ENCODE measurements around the gene ETHE1.

Gene ETHE1

DNA sequence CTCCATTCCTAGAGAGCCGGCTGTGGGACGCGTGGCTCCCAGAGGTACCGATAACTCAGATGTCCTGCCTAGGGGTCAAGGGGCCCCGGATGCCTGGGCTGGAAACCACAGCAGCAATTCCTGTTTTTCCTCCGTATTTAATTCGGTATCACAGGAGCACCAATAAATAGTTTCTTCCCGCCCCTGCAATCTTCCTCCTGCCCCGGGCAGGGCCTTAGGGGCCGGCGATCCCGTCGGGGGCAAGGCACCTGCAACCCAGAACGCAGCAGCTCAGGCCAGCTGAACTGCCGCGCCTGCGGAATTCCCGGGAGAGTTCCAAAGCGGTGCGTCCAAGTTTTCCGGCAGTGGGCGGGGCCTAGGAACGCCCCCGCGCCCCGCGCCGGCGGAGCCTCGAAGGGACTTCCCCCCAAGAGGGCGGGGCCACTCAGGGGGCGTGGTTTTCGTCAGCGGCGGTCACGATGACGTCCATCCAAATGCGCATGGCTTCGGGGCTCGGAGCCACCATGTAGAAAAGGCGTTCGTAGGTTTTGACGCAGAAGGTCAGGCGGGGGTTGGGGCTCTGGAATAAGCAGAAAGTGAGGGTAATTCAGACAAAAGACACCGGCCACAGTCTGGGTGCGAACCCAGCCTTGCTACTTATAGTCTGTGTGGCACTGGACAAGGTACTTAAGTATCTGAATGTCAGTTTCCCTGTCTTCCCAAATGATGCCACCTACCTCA, 51.9 kb downstream of the ETHE1 start:
- Histone ChIP-seq H2AFZ (ENCODE audit: low read length) (no peak overlapping the region), H3K4me1 (ENCODE audit: insufficient read depth, low read length, severe bottlenecking) (no peaks in the 10 kb centered on the region), H3K27ac (ENCODE audit: low read depth, low read length, poor library complexity, severe bottlenecking) (no peak overlapping the region), H3K9me2 (ENCODE audit: low read depth, low read length) (no peaks in the 10 kb centered on the region), H3K4me2 (ENCODE audit: low read length) (no peak overlapping the region; the same call in 1 of the 2 replicates), H3K27me3 (ENCODE audit: insufficient read depth, low read length) (no peaks in the 10 kb centered on the region), H3F3A (ENCODE audit: insufficient read depth, low read length) (no peaks in the 10 kb centered on the region), H3K9me3 (ENCODE audit: low read length) (no peaks in the 10 kb centered on the region), H4K20me1 (ENCODE audit: insufficient read depth, low read length) (no peaks in the 10 kb centered on the region), H3K4me3 (ENCODE audit: low read depth, low read length, poor library complexity, severe bottlenecking) (no peak overlapping the region), H3K79me2 (ENCODE audit: insufficient read depth, low read length) (no peaks in the 10 kb centered on the region), H3K9ac (ENCODE audit: low read length) (no peak overlapping the region), H3K36me3 (ENCODE audit: insufficient read depth, low read length) (no peaks in the 10 kb centered on the region)
- TF ChIP-seq EZH2 (IDR thresholded peaks at IDR 0.05; ENCODE audit: borderline replicate concordance, low read length), result no peak
- TF ChIP-seq, protein P1, sequence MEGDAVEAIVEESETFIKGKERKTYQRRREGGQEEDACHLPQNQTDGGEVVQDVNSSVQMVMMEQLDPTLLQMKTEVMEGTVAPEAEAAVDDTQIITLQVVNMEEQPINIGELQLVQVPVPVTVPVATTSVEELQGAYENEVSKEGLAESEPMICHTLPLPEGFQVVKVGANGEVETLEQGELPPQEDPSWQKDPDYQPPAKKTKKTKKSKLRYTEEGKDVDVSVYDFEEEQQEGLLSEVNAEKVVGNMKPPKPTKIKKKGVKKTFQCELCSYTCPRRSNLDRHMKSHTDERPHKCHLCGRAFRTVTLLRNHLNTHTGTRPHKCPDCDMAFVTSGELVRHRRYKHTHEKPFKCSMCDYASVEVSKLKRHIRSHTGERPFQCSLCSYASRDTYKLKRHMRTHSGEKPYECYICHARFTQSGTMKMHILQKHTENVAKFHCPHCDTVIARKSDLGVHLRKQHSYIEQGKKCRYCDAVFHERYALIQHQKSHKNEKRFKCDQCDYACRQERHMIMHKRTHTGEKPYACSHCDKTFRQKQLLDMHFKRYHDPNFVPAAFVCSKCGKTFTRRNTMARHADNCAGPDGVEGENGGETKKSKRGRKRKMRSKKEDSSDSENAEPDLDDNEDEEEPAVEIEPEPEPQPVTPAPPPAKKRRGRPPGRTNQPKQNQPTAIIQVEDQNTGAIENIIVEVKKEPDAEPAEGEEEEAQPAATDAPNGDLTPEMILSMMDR (IDR thresholded peaks at IDR 0.05; ENCODE audit: low read length), result no peak

DNA sequence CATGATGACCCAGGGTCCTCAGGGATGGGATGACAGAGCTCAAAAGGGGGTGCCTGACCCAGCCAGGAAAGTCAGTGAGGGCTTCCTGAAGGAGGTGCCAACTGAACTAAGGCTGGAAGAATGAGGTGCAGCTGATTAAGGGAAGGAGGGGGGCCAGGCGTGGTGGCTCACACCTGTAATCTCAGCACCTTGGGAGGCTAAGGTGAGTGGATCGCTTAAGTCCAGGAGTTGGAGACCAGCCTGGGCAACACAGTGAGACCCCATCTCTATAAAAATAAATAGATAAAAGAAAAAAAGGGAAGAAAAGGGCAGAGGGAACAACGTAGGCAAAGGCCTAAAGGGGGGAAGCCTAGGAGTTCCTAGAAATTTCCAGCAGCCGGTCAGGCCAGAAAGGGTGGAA, 52.5 kb downstream of the ETHE1 start:
- no peaks in the 10 kb centered on the region for H3K79me2 ChIP-seq (ENCODE audit: insufficient read depth, low read length)
- no peak overlapping the region for H2AFZ ChIP-seq (ENCODE audit: low read length)
- TF ChIP-seq, protein P1 (IDR thresholded peaks at IDR 0.05; ENCODE audit: low read length), result no peak
- no peak for TF ChIP-seq EZH2 (IDR thresholded peaks at IDR 0.05; ENCODE audit: borderline replicate concordance, low read length)
- H3K9ac ChIP-seq (ENCODE audit: low read length), result no peak overlapping the region
- no peaks in the 10 kb centered on the region for H3K9me2 ChIP-seq (ENCODE audit: low read depth, low read length)
- no peaks in the 10 kb centered on the region for H3K9me3 ChIP-seq (ENCODE audit: low read length)
- no peaks in the 10 kb centered on the region for H3F3A ChIP-seq (ENCODE audit: insufficient read depth, low read length)
- no peaks in the 10 kb centered on the region for H3K4me1 ChIP-seq (ENCODE audit: insufficient read depth, low read length, severe bottlenecking)
- H3K4me3 ChIP-seq (ENCODE audit: low read depth, low read length, poor library complexity, severe bottlenecking), result no peak overlapping the region
- H4K20me1 ChIP-seq (ENCODE audit: insufficient read depth, low read length), result no peaks in the 10 kb centered on the region
- H3K27ac ChIP-seq (ENCODE audit: low read depth, low read length, poor library complexity, severe bottlenecking), result no peak overlapping the region
- H3K36me3 ChIP-seq (ENCODE audit: insufficient read depth, low read length), result no peaks in the 10 kb centered on the region
- no peaks in the 10 kb centered on the region for H3K27me3 ChIP-seq (ENCODE audit: insufficient read depth, low read length)
- no peak overlapping the region for H3K4me2 ChIP-seq (ENCODE audit: low read length)

GRCh38 chr19:43471091-43471490, 55.9 kb downstream of the ETHE1 start:
- no peaks in the 10 kb centered on the region for H4K20me1 ChIP-seq (ENCODE audit: insufficient read depth, low read length)
- no peak overlapping the region for H3K9ac ChIP-seq (ENCODE audit: low read length)
- peaks cover 3% of the 10 kb centered on the region for H3K4me1 ChIP-seq (ENCODE audit: insufficient read depth, low read length, severe bottlenecking)
- H3K27ac ChIP-seq (ENCODE audit: low read depth, low read length, poor library complexity, severe bottlenecking), result no peak overlapping the region
- no peak for TF ChIP-seq EZH2 (IDR thresholded peaks at IDR 0.05; ENCODE audit: borderline replicate concordance, low read length)
- TF ChIP-seq, protein P1 (IDR thresholded peaks at IDR 0.05; ENCODE audit: low read length), result no peak
- H2AFZ ChIP-seq (ENCODE audit: low read length), result no peak overlapping the region
- H3K79me2 ChIP-seq (ENCODE audit: insufficient read depth, low read length), result no peaks in the 10 kb centered on the region
- no peaks in the 10 kb centered on the region for H3K27me3 ChIP-seq (ENCODE audit: insufficient read depth, low read length)
- H3K4me3 ChIP-seq (ENCODE audit: low read depth, low read length, poor library complexity, severe bottlenecking), result no peak overlapping the region
- no peaks in the 10 kb centered on the region for H3K9me2 ChIP-seq (ENCODE audit: low read depth, low read length)
- H3K4me2 ChIP-seq (ENCODE audit: low read length), result no peak overlapping the region
- no peaks in the 10 kb centered on the region for H3F3A ChIP-seq (ENCODE audit: insufficient read depth, low read length)
- no peaks in the 10 kb centered on the region for H3K36me3 ChIP-seq (ENCODE audit: insufficient read depth, low read length)
- H3K9me3 ChIP-seq (ENCODE audit: low read length), result no peaks in the 10 kb centered on the region
